Stimulated activated CD4-positive, alpha-beta T cell treated with anti-CD3 and anti-CD28 coated beads, Interleukin-4, amount 100 ng/mL, for 1 hour (primary cell): ENCODE data around the gene GUCY1B1.

Experiments used
- DNase-seq: peaks from one replicate; pipeline ENCODE4 v3.0.0-alpha.2; 2020

GUCY1B1 gene

GRCh38 chr4:155758481-155759371 is at the start of gene GUCY1B1:
GUCY1B1 (plus strand) TSS chr4:155759021; CDS start chr4:155759141, 120 bp downstream.
- peak; percentile 65 for DNase-seq

- DNase-seq, result no peak
Observed at GRCh38 chr4:155709918-155710317, 48.9 kb upstream of the GUCY1B1 start.

- no peak for DNase-seq
Observed at GRCh38 chr4:155711556-155711955, 47.3 kb upstream of the GUCY1B1 start.

GRCh38 chr4:155712846-155713245 is 46.0 kb upstream of the GUCY1B1 start:
- DNase-seq, result no peak

GRCh38 chr4:155713911-155714310 is 44.9 kb upstream of the GUCY1B1 start:
- no peak for DNase-seq

GRCh38 chr4:155722336-155722735 is 36.5 kb upstream of the GUCY1B1 start:
- no peak for DNase-seq

GRCh38 chr4:155722816-155723499 is 35.9 kb upstream of the GUCY1B1 start:
- DNase-seq, result no peak

GRCh38 chr4:155724731-155725130 is 34.1 kb upstream of the GUCY1B1 start:
- no peak for DNase-seq

- no peak for DNase-seq
Observed at GRCh38 chr4:155734065-155734464, 24.8 kb upstream of the GUCY1B1 start.

GRCh38 chr4:155734951-155735350 is 23.9 kb upstream of the GUCY1B1 start:
- DNase-seq, result no peak

- DNase-seq, result no peak
Observed at GRCh38 chr4:155735496-155735895, 23.3 kb upstream of the GUCY1B1 start.

GRCh38 chr4:155738548-155738947 is 20.3 kb upstream of the GUCY1B1 start:
- DNase-seq, result no peak

- no peak for DNase-seq
Observed at GRCh38 chr4:155741546-155741945, 17.3 kb upstream of the GUCY1B1 start.

GRCh38 chr4:155742310-155743015 is 16.4 kb upstream of the GUCY1B1 start:
- no peak for DNase-seq

GRCh38 chr4:155745984-155746383 is 12.8 kb upstream of the GUCY1B1 start:
- DNase-seq, result no peak

- DNase-seq, result no peak
Observed at GRCh38 chr4:155748039-155748438, 10.8 kb upstream of the GUCY1B1 start.

- DNase-seq, result no peak
Observed at GRCh38 chr4:155749041-155749440, 9.8 kb upstream of the GUCY1B1 start.

- no peak for DNase-seq
Observed at GRCh38 chr4:155751569-155751968, 7.3 kb upstream of the GUCY1B1 start.

- DNase-seq, result no peak
Observed at GRCh38 chr4:155757745-155758265, 1.0 kb upstream of the GUCY1B1 start.

- peak; percentile 4 for DNase-seq
Observed at GRCh38 chr4:155759372-155760252, 791 bp downstream of the GUCY1B1 start.

- DNase-seq, result no peak
Observed at GRCh38 chr4:155761047-155761446, 2.2 kb downstream of the GUCY1B1 start.

GRCh38 chr4:155761916-155762315 is 3.1 kb downstream of the GUCY1B1 start:
- no peak for DNase-seq
